Measurements from ENCODE around the gene KAZN. TPM values are rescaled to one million over a fixed set of nuclear protein-coding genes. Genes with fewer than 3 reads are reported as not detected.
A peak's percentile ranks its signal among the peaks of the same experiment; 100 is the strongest.

The KAZN gene
- total and polyA plus RNA-seq, 2 of the 8 experiments (the other 6 are each of a cell fraction or from before 2014, with no cell fraction given), result 3.7 to 11.8 TPM

DNA sequence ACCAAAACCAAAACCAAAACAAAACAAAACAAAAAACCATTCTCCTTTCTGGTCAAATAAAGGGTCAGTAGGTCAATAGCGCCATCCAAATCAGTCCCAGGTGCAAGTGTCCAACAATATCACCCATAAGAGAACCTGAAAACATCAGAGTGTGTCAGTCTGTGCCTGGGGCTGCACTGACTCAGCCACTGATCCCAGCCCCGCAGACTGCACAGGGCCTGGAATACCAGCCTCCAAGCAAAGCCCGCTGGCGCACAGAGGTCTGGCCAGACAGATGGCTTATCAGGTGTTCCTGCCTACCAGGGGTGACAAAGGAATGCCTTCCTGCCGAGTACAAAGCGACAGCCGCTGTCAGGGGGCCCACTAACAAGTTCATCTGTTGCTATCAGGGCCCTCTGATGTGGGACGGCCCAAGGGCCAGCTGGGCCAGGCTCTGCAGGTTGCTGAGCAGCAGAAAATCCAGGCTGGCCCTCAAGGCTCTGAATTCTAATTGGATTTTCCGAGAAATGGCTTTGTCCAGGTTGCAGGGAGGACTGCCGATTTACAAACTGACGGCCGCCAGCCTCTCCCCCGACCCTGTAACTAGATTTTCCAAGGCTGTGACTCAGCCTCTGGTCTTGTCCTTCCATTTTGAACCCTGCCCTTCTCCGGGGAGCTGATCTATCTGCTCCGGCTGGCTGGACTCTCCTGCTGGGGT, 541.3 kb downstream of the KAZN start (continued):
- TF ChIP-seq, protein P1, sequence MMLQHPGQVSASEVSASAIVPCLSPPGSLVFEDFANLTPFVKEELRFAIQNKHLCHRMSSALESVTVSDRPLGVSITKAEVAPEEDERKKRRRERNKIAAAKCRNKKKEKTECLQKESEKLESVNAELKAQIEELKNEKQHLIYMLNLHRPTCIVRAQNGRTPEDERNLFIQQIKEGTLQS (IDR thresholded peaks at IDR 0.05; ENCODE audit: insufficient read depth, low read depth, low read length), result no peak
- TF ChIP-seq TEAD4 (IDR thresholded peaks at IDR 0.05; ENCODE audit: low read depth, low read length), result peak; percentile 67
- TF ChIP-seq YY1 (IDR thresholded peaks at IDR 0.05; ENCODE audit: low read depth, low read length), result no peak
- TF ChIP-seq, protein P2, sequence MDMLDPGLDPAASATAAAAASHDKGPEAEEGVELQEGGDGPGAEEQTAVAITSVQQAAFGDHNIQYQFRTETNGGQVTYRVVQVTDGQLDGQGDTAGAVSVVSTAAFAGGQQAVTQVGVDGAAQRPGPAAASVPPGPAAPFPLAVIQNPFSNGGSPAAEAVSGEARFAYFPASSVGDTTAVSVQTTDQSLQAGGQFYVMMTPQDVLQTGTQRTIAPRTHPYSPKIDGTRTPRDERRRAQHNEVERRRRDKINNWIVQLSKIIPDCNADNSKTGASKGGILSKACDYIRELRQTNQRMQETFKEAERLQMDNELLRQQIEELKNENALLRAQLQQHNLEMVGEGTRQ (IDR thresholded peaks at IDR 0.05; ENCODE audit: low read length), result no peak
